ENCODE data around the gene MOB3B. TPM values are rescaled to one million over a fixed set of nuclear protein-coding genes. Genes with fewer than 3 reads are reported as not detected.
A peak's percentile ranks its signal among the peaks of the same experiment; 100 is the strongest.

Gene MOB3B
- total RNA-seq, 1 donor from 2014 or later, result 14.8 TPM

DNA sequence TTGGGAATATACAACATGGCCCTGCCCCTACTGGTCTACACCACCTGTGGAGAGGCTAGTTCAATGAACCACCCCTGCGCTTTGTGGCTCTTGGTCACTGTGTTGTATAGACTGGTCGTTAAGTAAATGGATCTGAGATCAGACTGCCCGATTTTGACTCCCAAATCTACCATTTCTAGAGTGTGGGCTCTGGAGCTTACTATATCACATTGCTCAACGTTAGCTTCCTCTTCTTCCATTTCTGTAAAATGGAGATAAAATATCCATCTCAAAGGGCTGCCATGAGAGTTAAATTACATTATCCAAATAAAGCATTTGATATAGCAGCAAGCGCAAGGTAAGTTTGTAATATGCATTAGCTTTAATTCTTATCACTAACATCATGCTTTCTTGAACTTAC is 58.2 kb downstream of the MOB3B start:
- no peak overlapping the region for H3K27ac Mint-ChIP-seq

DNA sequence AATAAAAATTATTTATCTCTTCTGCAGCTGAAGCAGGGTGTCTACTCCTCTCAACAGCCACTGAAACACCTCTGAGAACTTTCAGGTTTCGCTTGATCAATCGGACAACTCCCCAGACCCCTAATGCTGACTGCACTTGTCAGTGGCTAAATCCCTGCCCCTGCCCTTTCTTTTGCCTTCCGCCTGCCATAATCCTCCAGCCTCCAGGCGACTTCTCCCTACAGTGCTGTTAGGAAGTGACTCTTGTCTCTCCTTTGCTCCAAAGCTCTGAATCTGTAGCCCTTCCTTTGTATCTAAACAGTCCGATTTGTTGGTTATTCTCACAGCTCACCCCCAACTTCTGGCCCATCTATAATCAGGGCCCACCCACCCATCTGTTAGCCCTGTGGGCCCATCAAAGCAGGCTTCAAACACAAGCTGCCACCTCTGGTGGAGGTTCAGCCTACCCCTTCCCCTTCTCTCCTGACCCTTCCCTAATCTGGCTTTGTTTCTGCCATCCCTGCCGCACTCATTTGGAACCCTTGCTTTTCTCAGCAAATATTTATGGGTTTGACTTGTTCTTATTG is 59.2 kb downstream of the MOB3B start:
- no peaks in the 10 kb centered on the region for H3K9me3 Mint-ChIP-seq
- DNase-seq (ENCODE audit: low spot score in 2 of 2, unreplicated experiment in 2 of 2), result no peak
- H3K36me3 Mint-ChIP-seq, result no peaks in the 10 kb centered on the region
- no peak overlapping the region for H3K4me3 Mint-ChIP-seq
- peaks cover 36% of the 10 kb centered on the region for H3K4me1 Mint-ChIP-seq
- H3K27me3 Mint-ChIP-seq (ENCODE audit: low read depth), result no peaks in the 10 kb centered on the region
- H3K27ac Mint-ChIP-seq, result peak overlapping the region; percentile 5
- TF ChIP-seq, protein P1, sequence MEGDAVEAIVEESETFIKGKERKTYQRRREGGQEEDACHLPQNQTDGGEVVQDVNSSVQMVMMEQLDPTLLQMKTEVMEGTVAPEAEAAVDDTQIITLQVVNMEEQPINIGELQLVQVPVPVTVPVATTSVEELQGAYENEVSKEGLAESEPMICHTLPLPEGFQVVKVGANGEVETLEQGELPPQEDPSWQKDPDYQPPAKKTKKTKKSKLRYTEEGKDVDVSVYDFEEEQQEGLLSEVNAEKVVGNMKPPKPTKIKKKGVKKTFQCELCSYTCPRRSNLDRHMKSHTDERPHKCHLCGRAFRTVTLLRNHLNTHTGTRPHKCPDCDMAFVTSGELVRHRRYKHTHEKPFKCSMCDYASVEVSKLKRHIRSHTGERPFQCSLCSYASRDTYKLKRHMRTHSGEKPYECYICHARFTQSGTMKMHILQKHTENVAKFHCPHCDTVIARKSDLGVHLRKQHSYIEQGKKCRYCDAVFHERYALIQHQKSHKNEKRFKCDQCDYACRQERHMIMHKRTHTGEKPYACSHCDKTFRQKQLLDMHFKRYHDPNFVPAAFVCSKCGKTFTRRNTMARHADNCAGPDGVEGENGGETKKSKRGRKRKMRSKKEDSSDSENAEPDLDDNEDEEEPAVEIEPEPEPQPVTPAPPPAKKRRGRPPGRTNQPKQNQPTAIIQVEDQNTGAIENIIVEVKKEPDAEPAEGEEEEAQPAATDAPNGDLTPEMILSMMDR (IDR thresholded peaks at IDR 0.05; ENCODE audit: unreplicated experiment), result no peak

More for the DNA sequence above, 58.2 kb downstream of the MOB3B start:
- DNase-seq (ENCODE audit: low spot score in 2 of 2, unreplicated experiment in 2 of 2), result no peak
- TF ChIP-seq, protein P1 (IDR thresholded peaks at IDR 0.05; ENCODE audit: unreplicated experiment), result no peak
- H3K4me3 Mint-ChIP-seq, result no peak overlapping the region
- peaks cover 36% of the 10 kb centered on the region for H3K4me1 Mint-ChIP-seq
- no peaks in the 10 kb centered on the region for H3K36me3 Mint-ChIP-seq
- H3K9me3 Mint-ChIP-seq, result no peaks in the 10 kb centered on the region
- H3K27me3 Mint-ChIP-seq (ENCODE audit: low read depth), result no peaks in the 10 kb centered on the region

DNA sequence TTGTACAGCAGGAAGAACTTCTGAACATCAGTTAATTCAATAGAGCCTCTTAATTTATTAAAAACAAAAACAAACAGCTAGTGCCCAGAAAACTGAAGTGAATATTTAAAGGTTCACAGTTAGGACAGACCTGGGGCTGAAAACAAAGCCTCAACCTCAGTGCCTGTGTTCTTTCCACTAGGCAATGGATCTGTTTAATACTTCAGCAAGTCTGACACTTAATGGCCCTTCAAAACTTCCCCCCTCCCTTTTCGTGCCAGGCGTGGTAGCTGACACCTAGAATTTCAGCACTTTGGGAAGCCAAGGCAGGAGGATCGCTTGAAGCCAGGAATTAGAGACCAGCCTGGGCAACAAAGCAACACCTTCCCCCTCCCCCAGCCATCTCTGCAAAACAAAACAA is 60.1 kb downstream of the MOB3B start:
- Mint-ChIP-seq H3K4me1 (peaks cover 36% of the 10 kb centered on the region), H3K4me3 (no peak overlapping the region), H3K27ac (no peak overlapping the region), H3K36me3 (no peaks in the 10 kb centered on the region), H3K27me3 (ENCODE audit: low read depth) (no peaks in the 10 kb centered on the region), H3K9me3 (no peaks in the 10 kb centered on the region)
- DNase-seq (ENCODE audit: low spot score in 2 of 2, unreplicated experiment in 2 of 2), result no peak
- TF ChIP-seq, protein P1 (IDR thresholded peaks at IDR 0.05; ENCODE audit: unreplicated experiment), result no peak

DNA sequence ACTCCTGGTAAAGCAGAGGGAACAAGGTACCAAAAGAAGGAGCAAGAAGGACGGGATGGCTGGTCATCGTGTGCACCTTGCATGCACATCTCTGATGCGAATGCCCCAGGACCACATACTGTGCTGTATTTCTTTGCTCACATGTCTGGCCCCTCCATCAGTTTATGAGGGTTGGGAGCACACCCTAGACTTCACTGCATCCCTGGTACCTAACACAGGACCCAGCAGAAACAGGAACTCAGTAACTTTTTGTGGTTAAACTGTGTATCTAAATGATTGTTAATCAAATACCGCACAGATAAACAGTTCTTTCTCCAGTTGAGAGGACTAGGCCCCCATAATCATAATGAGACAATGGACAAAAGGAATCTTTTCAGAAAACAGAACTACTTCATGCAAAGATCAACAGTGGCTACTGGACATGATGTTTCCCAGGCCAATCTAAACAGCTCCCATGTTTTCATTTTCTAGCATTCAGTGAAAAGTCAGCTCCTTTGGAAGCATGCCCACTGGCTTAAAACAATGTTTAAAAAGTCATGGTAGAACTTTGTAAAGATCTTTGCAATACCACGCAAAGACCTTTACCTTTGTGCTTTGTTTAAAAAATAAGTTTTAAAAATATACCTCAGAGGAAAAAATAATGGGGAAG is 61.0 kb downstream of the MOB3B start:
- H3K36me3 Mint-ChIP-seq, result no peaks in the 10 kb centered on the region
- peaks cover 34% of the 10 kb centered on the region for H3K4me1 Mint-ChIP-seq
- no peak for DNase-seq (ENCODE audit: low spot score in 2 of 2, unreplicated experiment in 2 of 2)

DNA sequence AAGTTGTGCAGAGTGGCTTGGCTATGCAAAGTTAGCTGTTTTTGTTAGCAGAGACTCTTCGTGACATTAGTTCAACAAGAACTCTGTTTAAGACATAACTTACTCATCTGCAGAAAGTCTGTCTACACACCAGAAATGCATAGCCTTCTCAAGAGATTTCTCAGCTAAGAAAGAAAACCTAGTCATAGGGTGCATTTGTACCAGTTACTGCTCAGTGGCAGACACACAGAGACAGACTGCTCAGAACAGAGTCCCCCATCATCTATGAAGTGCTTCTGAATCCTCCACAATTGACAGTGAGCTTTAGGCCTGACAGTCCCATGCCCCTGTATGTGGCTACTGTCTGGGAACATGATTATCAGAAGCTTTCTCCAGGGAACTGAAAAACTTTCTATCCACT is 61.6 kb downstream of the MOB3B start:
- no peak overlapping the region for H3K4me3 Mint-ChIP-seq
- no peaks in the 10 kb centered on the region for H3K9me3 Mint-ChIP-seq
- no peaks in the 10 kb centered on the region for H3K36me3 Mint-ChIP-seq
- H3K27me3 Mint-ChIP-seq (ENCODE audit: low read depth), result no peaks in the 10 kb centered on the region
- TF ChIP-seq, protein P1 (IDR thresholded peaks at IDR 0.05; ENCODE audit: unreplicated experiment), result no peak
- H3K4me1 Mint-ChIP-seq, result peaks cover 29% of the 10 kb centered on the region
- no peak for DNase-seq (ENCODE audit: low spot score in 2 of 2, unreplicated experiment in 2 of 2)
- H3K27ac Mint-ChIP-seq, result no peak overlapping the region

More for the DNA sequence above, 61.0 kb downstream of the MOB3B start:
- Mint-ChIP-seq H3K27me3 (ENCODE audit: low read depth) (no peaks in the 10 kb centered on the region), H3K27ac (no peak overlapping the region), H3K9me3 (no peaks in the 10 kb centered on the region), H3K4me3 (no peak overlapping the region)
- TF ChIP-seq, protein P1 (IDR thresholded peaks at IDR 0.05; ENCODE audit: unreplicated experiment), result no peak

All from mesothelial cell of epicardium (in vitro differentiated cells).